Trophoblast cell (in vitro differentiated cells and primary cell): ENCODE measurements around the gene TBC1D7.

Experiments used
- DNase-seq, 2 donors: peaks; one replicate each; pipeline ENCODE4 v3.0.0-alpha.2; 2016
- H2AFZ ChIP-seq: 2 replicates; pipeline ENCODE4 v1.6.1; 2013; ENCODE audit warnings: low read length, moderate library complexity, mild to moderate bottlenecking; ENCODE audit not compliant: insufficient read depth, poor library complexity
- H2AK5ac ChIP-seq: 2 replicates; pipeline ENCODE4 v1.6.1; 2013; ENCODE audit warnings: mild to moderate bottlenecking, low read length
- H2BK120ac ChIP-seq: 2 replicates; pipeline ENCODE4 v1.6.1; 2013; ENCODE audit warnings: low read length, mild to moderate bottlenecking, moderate library complexity; ENCODE audit not compliant: insufficient read depth, poor library complexity
- H2BK12ac ChIP-seq: 2 replicates; pipeline ENCODE4 v1.6.1; 2013; ENCODE audit warnings: mild to moderate bottlenecking, low read length, moderate library complexity
- H2BK5ac ChIP-seq: 2 replicates; pipeline ENCODE4 v1.6.1; 2013; ENCODE audit warnings: low read length, low read depth, moderate library complexity, mild to moderate bottlenecking; ENCODE audit not compliant: poor library complexity
- H3K14ac ChIP-seq: 2 replicates; pipeline ENCODE4 v1.6.1; 2013; ENCODE audit warnings: mild to moderate bottlenecking, low read length
- H3K18ac ChIP-seq: 2 replicates; pipeline ENCODE4 v1.6.1; 2013; ENCODE audit warnings: mild to moderate bottlenecking, low read length
- H3K23ac ChIP-seq: 2 replicates; pipeline ENCODE4 v1.6.1; 2013; ENCODE audit warnings: low read length
- H3K27ac ChIP-seq: 2 replicates; pipeline ENCODE4 v1.5.1; 2013; ENCODE audit warnings: low read depth, mild to moderate bottlenecking, inconsistent platforms, low read length, moderate library complexity
- H3K27me3 ChIP-seq: 2 replicates; pipeline ENCODE4 v1.6.1; 2013; ENCODE audit warnings: inconsistent platforms, mild to moderate bottlenecking, low read length, moderate library complexity; ENCODE audit not compliant: insufficient read depth
- H3K36me3 ChIP-seq, 2 experiments: 1 replicate in 1 of 2; 2 replicates in 1 of 2; pipeline ENCODE4 v1.6.1; 2013; ENCODE audit warnings: low read length in 2 of 2, mild to moderate bottlenecking in 2 of 2, moderate library complexity in 1 of 2; ENCODE audit not compliant: insufficient read depth in 2 of 2, control insufficient read depth in 1 of 2
- H3K4ac ChIP-seq: 2 replicates; pipeline ENCODE4 v1.6.1; 2013; ENCODE audit warnings: low read depth, mild to moderate bottlenecking, low read length, moderate library complexity
- H3K4me1 ChIP-seq, 2 experiments: 1 replicate in 1 of 2; 2 replicates in 1 of 2; pipeline ENCODE4 v1.6.1; 2013; ENCODE audit warnings: low read length in 2 of 2, mild to moderate bottlenecking in 2 of 2, moderate library complexity in 1 of 2; ENCODE audit not compliant: insufficient read depth in 2 of 2, control insufficient read depth in 1 of 2
- H3K4me2 ChIP-seq: 2 replicates; pipeline ENCODE4 v1.6.1; 2013; ENCODE audit warnings: inconsistent platforms, mild to moderate bottlenecking, low read length, moderate library complexity
- H3K4me3 ChIP-seq: 2 replicates; pipeline ENCODE4 v1.5.1; 2013; ENCODE audit warnings: mild to moderate bottlenecking, low read depth, low read length, inconsistent platforms
- H3K79me1 ChIP-seq: one replicate; pipeline ENCODE4 v1.6.1; 2013; ENCODE audit warnings: low read length
- H3K79me2 ChIP-seq: 2 replicates; pipeline ENCODE4 v1.6.1; 2013; ENCODE audit warnings: low read length, mild to moderate bottlenecking; ENCODE audit not compliant: control insufficient read depth, insufficient read depth, poor library complexity
- H3K9ac ChIP-seq: 2 replicates; pipeline ENCODE4 v1.6.1; 2013; ENCODE audit warnings: mild to moderate bottlenecking, low read length
- H3K9me3 ChIP-seq: 2 replicates; pipeline ENCODE4 v1.6.1; 2013; ENCODE audit warnings: low read depth, mild to moderate bottlenecking, control low read depth, inconsistent platforms, low read length; ENCODE audit not compliant: insufficient read depth
- H4K12ac ChIP-seq: 2 replicates; pipeline ENCODE4 v1.6.1; 2013; ENCODE audit warnings: low read depth, mild to moderate bottlenecking, low read length, moderate library complexity
- H4K8ac ChIP-seq: 2 replicates; pipeline ENCODE4 v1.6.1; 2013; ENCODE audit warnings: low read depth, mild to moderate bottlenecking, low read length, moderate library complexity
- H4K91ac ChIP-seq: one replicate; pipeline ENCODE4 v1.6.1; 2013; ENCODE audit warnings: low read depth, mild to moderate bottlenecking, low read length, moderate library complexity
- WGBS: extraction: QIAGEN DNeasy Blood & Tissue Kit; methylation state at CpG from one replicate; pipeline ENCODE4 v1.1.7; 2013; ENCODE audit warnings: missing lambda C conversion rate; ENCODE audit not compliant: insufficient read length, insufficient coverage; ENCODE audit errors: extremely low coverage; 5-methylcytosine and 5-hydroxymethylcytosine counted together

The TBC1D7 gene

DNA sequence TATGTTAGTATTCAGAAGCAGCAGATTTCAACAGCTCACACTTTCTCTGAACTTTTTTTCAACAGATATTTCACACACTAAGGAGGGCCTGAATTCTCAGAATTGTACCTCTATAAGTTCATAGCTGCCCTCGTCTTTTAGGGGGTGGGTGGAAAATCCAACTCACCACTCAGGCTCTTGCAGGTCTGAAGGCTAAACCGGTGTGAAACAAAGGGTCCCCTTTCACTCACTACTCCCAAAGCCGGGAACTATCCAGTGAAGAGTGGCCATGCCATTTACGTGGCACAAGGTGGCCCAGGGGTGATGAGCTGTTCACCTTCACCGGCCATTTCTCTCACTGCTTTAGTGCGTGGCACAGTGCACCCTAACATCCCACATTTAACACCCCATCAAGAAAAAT, 24.2 kb downstream of the TBC1D7 start:
- H4K91ac ChIP-seq: no peak overlapping the region
- DNase-seq: no peak
- no peak overlapping the region for H2AFZ ChIP-seq
- no peak overlapping the region for H2BK5ac ChIP-seq
- H3K79me1 ChIP-seq: no peaks in the 10 kb centered on the region
- no peak overlapping the region for H2AK5ac ChIP-seq
- no peak overlapping the region for H2BK120ac ChIP-seq
- no peak overlapping the region for H4K8ac ChIP-seq
- H3K4me3 ChIP-seq: no peak overlapping the region
- no peak overlapping the region for H2BK12ac ChIP-seq
- no peak overlapping the region for H3K4ac ChIP-seq
- no peak overlapping the region for H3K27ac ChIP-seq
- H3K36me3 ChIP-seq: peaks cover 29 to 54% of the 10 kb centered on the region in 2 experiments
- H3K23ac ChIP-seq: no peak overlapping the region
- H3K79me2 ChIP-seq: no peaks in the 10 kb centered on the region
- H3K4me1 ChIP-seq: peaks cover 0 to 7% of the 10 kb centered on the region in 2 experiments
- no peaks in the 10 kb centered on the region for H3K27me3 ChIP-seq
- no peak overlapping the region for H4K12ac ChIP-seq
- no peaks in the 10 kb centered on the region for H3K9me3 ChIP-seq
- no peak overlapping the region for H3K18ac ChIP-seq
- no peak overlapping the region for H3K14ac ChIP-seq
- WGBS: no CpG with 5 or more reads among the region's 6 CpGs
- H3K4me2 ChIP-seq: no peak overlapping the region
- no peak overlapping the region for H3K9ac ChIP-seq

DNA sequence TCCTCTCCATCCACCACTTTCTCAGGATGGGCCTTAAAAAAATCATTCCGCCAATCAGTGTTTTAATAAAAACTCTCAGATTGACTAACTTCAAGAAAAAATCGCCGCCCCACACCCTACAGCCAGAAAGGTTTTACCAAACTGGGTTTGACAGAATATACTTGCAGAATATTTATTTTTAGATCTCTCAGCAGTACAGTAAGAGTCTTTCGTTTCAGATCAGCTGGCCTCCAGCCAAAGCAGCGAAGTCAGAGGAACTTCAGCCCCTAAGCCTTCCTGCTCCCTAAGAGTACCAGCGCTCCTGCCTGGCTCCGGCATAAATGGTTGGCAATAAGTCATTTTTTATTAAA, 24.7 kb downstream of the TBC1D7 start:
- Histone ChIP-seq H3K79me2 (no peaks in the 10 kb centered on the region), H3K9me3 (no peaks in the 10 kb centered on the region), H3K23ac (no peak overlapping the region), H3K4me3 (no peak overlapping the region), H4K8ac (no peak overlapping the region), H3K27ac (no peak overlapping the region), H3K18ac (no peak overlapping the region), H3K27me3 (no peaks in the 10 kb centered on the region), H2AFZ (no peak overlapping the region), H3K4me2 (no peak overlapping the region), H3K4ac (no peak overlapping the region), H2BK12ac (no peak overlapping the region), H3K4me1 (peaks cover 0 to 7% of the 10 kb centered on the region in 2 experiments), H2BK5ac (no peak overlapping the region), H2BK120ac (no peak overlapping the region), H3K14ac (no peak overlapping the region), H4K12ac (no peak overlapping the region), H3K79me1 (no peaks in the 10 kb centered on the region), H3K36me3 (peaks cover 29 to 54% of the 10 kb centered on the region in 2 experiments), H2AK5ac (no peak overlapping the region), H4K91ac (no peak overlapping the region), H3K9ac (no peak overlapping the region)
- no CpG with 5 or more reads among the region's 7 CpGs for WGBS
- peak in 1 of 2 donors; percentile 16 for DNase-seq

DNA sequence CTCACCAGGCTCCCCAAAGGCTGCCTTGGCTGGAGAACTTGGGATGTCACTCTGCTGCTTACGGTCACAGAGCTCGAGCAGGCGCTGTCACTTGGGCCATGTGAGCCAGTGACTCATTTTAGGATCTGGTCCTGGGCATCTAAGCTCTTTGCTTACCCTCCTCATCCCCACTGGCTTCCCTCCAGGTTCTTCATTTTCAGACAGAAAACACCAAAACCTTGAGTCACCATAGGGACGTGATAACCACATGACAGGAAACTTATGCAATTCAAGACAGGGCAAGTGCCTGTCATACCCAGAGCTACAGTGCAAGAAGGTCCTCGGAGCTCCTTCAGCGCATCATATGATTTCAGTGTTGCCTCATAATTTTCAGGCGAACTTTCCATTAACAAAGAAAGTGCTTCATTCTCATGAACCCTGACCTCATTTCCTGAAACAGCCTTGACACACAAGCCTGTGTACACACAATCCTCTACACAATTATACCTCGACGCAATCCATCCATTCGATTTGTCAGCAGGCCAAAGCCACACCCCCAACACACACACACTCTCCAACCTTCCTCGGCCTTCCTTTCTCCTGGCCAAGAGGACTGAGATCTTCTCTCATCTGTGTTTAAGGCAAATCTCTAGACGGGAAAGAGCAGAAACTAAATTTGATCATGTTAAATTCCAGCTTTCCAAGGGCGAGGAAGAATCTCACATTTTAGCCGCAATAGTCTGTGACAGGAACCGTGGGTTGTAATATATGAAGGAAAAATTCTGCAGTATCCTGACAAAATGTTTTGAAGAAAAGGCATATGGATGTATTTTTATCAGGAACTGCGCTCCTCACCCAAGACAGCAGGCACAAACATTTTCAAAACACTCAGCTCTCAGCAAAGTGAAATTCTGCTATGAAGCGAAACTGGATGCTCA, 25.3 kb downstream of the TBC1D7 start:
- H3K79me2 ChIP-seq: no peaks in the 10 kb centered on the region
- H3K18ac ChIP-seq: no peak overlapping the region
- H3K4me1 ChIP-seq: peaks cover 0 to 7% of the 10 kb centered on the region in 2 experiments
- no peaks in the 10 kb centered on the region for H3K27me3 ChIP-seq
- no peak overlapping the region for H2BK120ac ChIP-seq
- H3K9me3 ChIP-seq: no peaks in the 10 kb centered on the region
- H2AFZ ChIP-seq: no peak overlapping the region
- H3K4me3 ChIP-seq: no peak overlapping the region
- no peak overlapping the region for H4K8ac ChIP-seq
- no peak overlapping the region for H3K9ac ChIP-seq
- H3K27ac ChIP-seq: no peak overlapping the region
- H3K14ac ChIP-seq: no peak overlapping the region
- no peak overlapping the region for H2AK5ac ChIP-seq
- 100% methylated on average over 3 of the region's 17 CpGs for WGBS
- DNase-seq: peak; percentile 87 to 97
- H3K4ac ChIP-seq: no peak overlapping the region
- H4K91ac ChIP-seq: no peak overlapping the region
- no peak overlapping the region for H3K4me2 ChIP-seq
- H2BK12ac ChIP-seq: no peak overlapping the region
- H3K36me3 ChIP-seq: peaks cover 31 to 55% of the 10 kb centered on the region in 2 experiments
- H2BK5ac ChIP-seq: no peak overlapping the region
- H4K12ac ChIP-seq: no peak overlapping the region
- no peaks in the 10 kb centered on the region for H3K79me1 ChIP-seq
- no peak overlapping the region for H3K23ac ChIP-seq

DNA sequence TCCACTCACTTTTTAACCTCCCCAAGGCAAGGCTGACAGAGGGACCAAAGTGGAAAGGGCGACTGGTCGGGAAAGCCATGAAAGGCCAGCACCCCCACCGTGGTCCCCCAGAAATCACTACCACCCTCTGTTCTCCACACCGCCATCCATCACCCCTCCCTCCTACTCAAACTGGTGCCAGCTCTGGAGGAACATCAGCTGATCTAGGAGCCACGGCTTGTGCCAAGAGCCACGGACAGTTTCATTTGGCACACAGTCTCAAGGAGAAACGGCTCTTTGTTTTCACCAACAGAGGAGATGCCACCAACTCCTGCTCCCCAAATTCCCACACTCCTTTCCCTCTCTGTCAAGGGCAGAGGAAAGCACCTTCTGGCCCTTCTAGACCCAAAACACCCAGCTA, 26.0 kb downstream of the TBC1D7 start:
- H3K4me3 ChIP-seq: no peak overlapping the region

More for the DNA sequence above, 26.0 kb downstream of the TBC1D7 start:
- no peak overlapping the region for H3K27ac ChIP-seq
- WGBS: no CpG with 5 or more reads among the region's 7 CpGs
- H3K4ac ChIP-seq: no peak overlapping the region
- H3K9me3 ChIP-seq: no peaks in the 10 kb centered on the region
- no peak overlapping the region for H2BK120ac ChIP-seq
- no peaks in the 10 kb centered on the region for H3K79me2 ChIP-seq
- no peak overlapping the region for H4K8ac ChIP-seq
- H3K18ac ChIP-seq: peak overlapping the region; percentile 26
- H2BK5ac ChIP-seq: no peak overlapping the region
- no peak overlapping the region for H4K12ac ChIP-seq
- DNase-seq: no peak
- peak overlapping the region; percentile 33 for H4K91ac ChIP-seq
- H3K79me1 ChIP-seq: no peaks in the 10 kb centered on the region
- no peak overlapping the region for H3K9ac ChIP-seq
- no peak overlapping the region for H3K23ac ChIP-seq
- H3K14ac ChIP-seq: peak overlapping the region; percentile 11
- H2AFZ ChIP-seq: no peak overlapping the region
- no peak overlapping the region for H2AK5ac ChIP-seq
- no peak overlapping the region for H3K4me2 ChIP-seq
- no peaks in the 10 kb centered on the region for H3K27me3 ChIP-seq
- peaks cover 0 to 7% of the 10 kb centered on the region in 2 experiments for H3K4me1 ChIP-seq
- H2BK12ac ChIP-seq: peak overlapping the region; percentile 42
- peaks cover 33 to 52% of the 10 kb centered on the region in 2 experiments for H3K36me3 ChIP-seq
